HEK293 (cell line): ENCODE measurements around the gene CDAN1.

ENCODE experiments used
- CTCF ChIA-PET: fragments of 350-600 bp; formaldehyde crosslinking; extraction: SDS; loops from one replicate; lab custom pipeline; 2021; ENCODE audit warnings: antibody characterized with exemption; lab: Yijun Ruan, JAX
- POLR2A ChIA-PET: fragments of 300-600 bp; formaldehyde crosslinking; extraction: SDS; loops from one replicate; lab custom pipeline; 2020; ENCODE audit warnings: antibody characterized with exemption, inconsistent platforms; lab: Yijun Ruan, JAX
- H3K27ac ChIP-seq: fragments of 200-500 bp; sonication (Bioruptor generic); 2 replicates; pipeline ENCODE4 v1.5.1; 2014; ENCODE audit warnings: low read depth, low read length, control low read depth, inconsistent platforms; ENCODE audit errors: extremely low read depth
- H3K36me3 ChIP-seq, 2 experiments: fragments of 200-500 bp in 1 of 2; sonication (Bioruptor generic) in 1 of 2; 1 replicate in 1 of 2; 2 replicates in 1 of 2; pipeline ENCODE4 v1.5.1; 2014 to 2017; ENCODE audit warnings: inconsistent platforms in 2 of 2, low read length in 2 of 2; ENCODE audit not compliant: control insufficient read depth in 2 of 2, insufficient read depth in 1 of 2
- H3K4me1 ChIP-seq: fragments of 200-500 bp; sonication (Bioruptor generic); 2 replicates; pipeline ENCODE4 v1.5.1; 2014; ENCODE audit warnings: mild to moderate bottlenecking, low read length, inconsistent platforms; ENCODE audit not compliant: control insufficient read depth, insufficient read depth
- H3K4me3 ChIP-seq: 2 replicates; pipeline ENCODE4 v1.5.1; 2011; ENCODE audit warnings: low read depth, mild to moderate bottlenecking, control low read depth, low read length, moderate library complexity
- H3K9me3 ChIP-seq: fragments of 200-500 bp; sonication (Bioruptor generic); 2 replicates; pipeline ENCODE4 v1.5.1; 2014; ENCODE audit warnings: low read depth, low read length, inconsistent platforms; ENCODE audit not compliant: control insufficient read depth, insufficient read depth
- ELK4 ChIP-seq: IDR thresholded peaks from 2 replicates; pipeline ENCODE4 v1.6.1; 2011; ENCODE audit warnings: mild to moderate bottlenecking, low read depth, low read length, borderline replicate concordance
- HIC1 ChIP-seq: fragments of 450-650 bp; formaldehyde crosslinking; IDR thresholded peaks from 2 replicates; pipeline ENCODE4 v1.5.1; 2016; ENCODE audit warnings: missing biosample characterization, missing genetic modification characterization
- IKZF3 ChIP-seq: fragments of 450-650 bp; IDR thresholded peaks from 2 replicates; pipeline ENCODE4 v1.5.0; 2018; ENCODE audit warnings: missing biosample characterization, mild to moderate bottlenecking, missing genetic modification characterization, moderate library complexity
- KLF7 ChIP-seq: fragments of 450-650 bp; formaldehyde crosslinking; IDR thresholded peaks from 2 replicates; pipeline ENCODE4 v1.5.1; 2016; ENCODE audit warnings: missing biosample characterization, missing genetic modification characterization, borderline replicate concordance
- KLF8 ChIP-seq: fragments of 450-650 bp; formaldehyde crosslinking; IDR thresholded peaks from 2 replicates; pipeline ENCODE4 v1.5.1; 2016; ENCODE audit warnings: missing biosample characterization, missing genetic modification characterization
- SCRT1 ChIP-seq: fragments of 450-650 bp; formaldehyde crosslinking; IDR thresholded peaks from 2 replicates; pipeline ENCODE4 v1.5.1; 2016; ENCODE audit warnings: missing biosample characterization, missing genetic modification characterization, borderline replicate concordance
- YY1 ChIP-seq: fragments of 450-650 bp; formaldehyde crosslinking; IDR thresholded peaks from 2 replicates; pipeline ENCODE4 v1.5.1; 2018; ENCODE audit warnings: missing biosample characterization, missing genetic modification characterization
- ZNF214 ChIP-seq: fragments of 450-650 bp; formaldehyde crosslinking; IDR thresholded peaks from 2 replicates; pipeline ENCODE4 v1.5.1; 2017; ENCODE audit warnings: missing biosample characterization, mild to moderate bottlenecking, missing genetic modification characterization, borderline replicate concordance
- ZNF280D ChIP-seq: fragments of 450-650 bp; formaldehyde crosslinking; IDR thresholded peaks from 2 replicates; pipeline ENCODE4 v1.5.1; 2016; ENCODE audit warnings: missing biosample characterization, missing genetic modification characterization
- ZNF521 ChIP-seq: fragments of 450-650 bp; formaldehyde crosslinking; IDR thresholded peaks from 2 replicates; pipeline ENCODE4 v1.5.1; 2017; ENCODE audit warnings: missing biosample characterization, mild to moderate bottlenecking, missing genetic modification characterization
- ZNF529 ChIP-seq: fragments of 450-650 bp; formaldehyde crosslinking; IDR thresholded peaks from 2 replicates; pipeline ENCODE4 v1.5.1; 2017; ENCODE audit warnings: missing genetic modification characterization, missing biosample characterization; ENCODE audit not compliant: insufficient replicate concordance
- ZNF548 ChIP-seq: fragments of 450-650 bp; formaldehyde crosslinking; IDR thresholded peaks from 2 replicates; pipeline ENCODE4 v1.5.1; 2016; ENCODE audit warnings: missing biosample characterization, missing genetic modification characterization
- ZNF777 ChIP-seq: fragments of 450-650 bp; formaldehyde crosslinking; IDR thresholded peaks from 2 replicates; pipeline ENCODE4 v1.5.1; 2017; ENCODE audit warnings: missing biosample characterization, missing genetic modification characterization, borderline replicate concordance
- ZNF791 ChIP-seq: fragments of 450-650 bp; formaldehyde crosslinking; IDR thresholded peaks from 2 replicates; pipeline ENCODE4 v1.5.1; 2016; ENCODE audit warnings: missing biosample characterization, missing genetic modification characterization
- ZNF837 ChIP-seq: fragments of 450-650 bp; formaldehyde crosslinking; IDR thresholded peaks from 2 replicates; pipeline ENCODE4 v1.5.1; 2016; ENCODE audit warnings: missing biosample characterization, missing genetic modification characterization
- ZSCAN18 ChIP-seq: fragments of 450-650 bp; formaldehyde crosslinking; IDR thresholded peaks from 2 replicates; pipeline ENCODE4 v1.5.1; 2016; ENCODE audit warnings: missing biosample characterization, missing genetic modification characterization
- ZSCAN23 ChIP-seq: fragments of 450-650 bp; formaldehyde crosslinking; IDR thresholded peaks from 2 replicates; pipeline ENCODE4 v1.5.1; 2016; ENCODE audit warnings: missing biosample characterization, missing genetic modification characterization
- ZSCAN4 ChIP-seq: fragments of 450-650 bp; formaldehyde crosslinking; IDR thresholded peaks from 2 replicates; pipeline ENCODE4 v1.5.1; 2017; ENCODE audit warnings: missing biosample characterization, missing genetic modification characterization

CDAN1 gene

GRCh38 chr15:42721016-42721415 lies 15.9 kb downstream of the CDAN1 start (continued):
- TF ChIP-seq ZNF521 (tag by site-specific recombination) (no peak), ZNF777 (tag by site-specific recombination) (no peak)

- Histone ChIP-seq H3K36me3 (peaks cover 3 to 56% of the 10 kb centered on the region in 2 experiments), H3K4me3 (no peak overlapping the region), H3K4me1 (no peaks in the 10 kb centered on the region), H3K27ac (no peak overlapping the region), H3K9me3 (no peaks in the 10 kb centered on the region)
- ChIA-PET POLR2A (no interaction called here), CTCF (no interaction called here)
- TF ChIP-seq SCRT1 (no peak), KLF7 (tag by site-specific recombination) (no peak), ZNF548 (tag by site-specific recombination) (no peak), ZSCAN4 (tag by site-specific recombination) (no peak), ZNF280D (tag by site-specific recombination) (no peak)
These were observed 16.9 kb downstream of the CDAN1 start for GRCh38 chr15:42720071-42720470.

- no peak overlapping the region for H3K4me3 ChIP-seq
- POLR2A ChIA-PET, result no interaction called here
- TF ChIP-seq IKZF3, result no peak
- no peak for TF ChIP-seq KLF8 (tag by site-specific recombination)
- TF ChIP-seq ZNF837 (tag by site-specific recombination), result no peak
- no peak for TF ChIP-seq HIC1 (tag by site-specific recombination)
- CTCF ChIA-PET, result no interaction called here
- no peaks in the 10 kb centered on the region for H3K9me3 ChIP-seq
- peaks cover 3 to 46% of the 10 kb centered on the region in 2 experiments; a peak in 2 of 3 replicates for H3K36me3 ChIP-seq
- no peak overlapping the region for H3K27ac ChIP-seq
- H3K4me1 ChIP-seq, result no peaks in the 10 kb centered on the region
These were observed 17.9 kb downstream of the CDAN1 start for GRCh38 chr15:42719043-42719442.

GRCh38 chr15:42716626-42717025 lies 20.3 kb downstream of the CDAN1 start:
- H3K9me3 ChIP-seq, result no peaks in the 10 kb centered on the region
- no peak for TF ChIP-seq ZSCAN18
- no peak for TF ChIP-seq ZSCAN23 (tag by site-specific recombination)
- TF ChIP-seq ZNF791 (tag by site-specific recombination), result no peak
- no peak for TF ChIP-seq ZNF529
- no peak for TF ChIP-seq YY1 (tag by site-specific recombination)
- no peak for TF ChIP-seq ZNF214 (tag by site-specific recombination)
- no peak for TF ChIP-seq ELK4
- H3K36me3 ChIP-seq, result peaks cover 0 to 23% of the 10 kb centered on the region in 2 experiments; a peak in 1 of 3 replicates
- H3K4me3 ChIP-seq, result no peak overlapping the region
- ChIA-PET POLR2A (no interaction called here), CTCF (interaction anchor here (0.6 to 0.8 kb wide), 2 partner anchors 13 to 35 kb away, joined by 3 read pairs; no protein-coding TSS in a partner anchor)
- H3K27ac ChIP-seq, result no peak overlapping the region
- H3K4me1 ChIP-seq, result no peaks in the 10 kb centered on the region
